HG03442 (cell line): Measurements from ENCODE around the gene SYK.
"Not testable (repeated sequence)": the region's sequence is repeated elsewhere in the genome, so short reads cannot be mapped to it uniquely, and the experiment has no call there.

ENCODE experiments used
- ATAC-seq: cut with Tn5 transposase; IDR thresholded peaks from one replicate; pipeline ENCODE4 v1.9.1; 2021; ENCODE audit warnings: mild to moderate bottlenecking, moderate library complexity; ENCODE audit not compliant: unreplicated experiment

SYK gene

DNA sequence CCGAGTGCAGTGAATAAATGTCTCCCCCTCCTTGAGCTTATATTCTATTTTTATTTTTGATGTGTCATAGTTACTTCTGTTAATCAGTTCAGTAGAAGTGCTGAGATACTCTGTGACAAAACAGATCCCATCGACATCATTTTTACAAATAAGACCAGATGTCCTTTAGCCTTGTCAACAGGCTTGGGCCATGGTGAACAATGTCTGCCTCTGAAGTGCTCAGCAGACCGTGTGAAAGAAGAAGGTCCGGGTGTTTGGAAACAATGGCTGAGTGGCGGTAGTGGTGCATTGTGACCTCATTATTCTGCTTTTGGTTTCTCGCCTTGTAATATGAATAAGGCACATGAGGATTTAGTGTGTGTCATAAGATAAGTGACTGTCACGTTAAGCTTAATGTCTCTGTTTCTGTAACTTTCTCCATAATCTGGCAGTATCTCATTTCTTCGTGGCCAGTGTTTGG lies 71.2 kb downstream of the SYK start:
- no peak for ATAC-seq

DNA sequence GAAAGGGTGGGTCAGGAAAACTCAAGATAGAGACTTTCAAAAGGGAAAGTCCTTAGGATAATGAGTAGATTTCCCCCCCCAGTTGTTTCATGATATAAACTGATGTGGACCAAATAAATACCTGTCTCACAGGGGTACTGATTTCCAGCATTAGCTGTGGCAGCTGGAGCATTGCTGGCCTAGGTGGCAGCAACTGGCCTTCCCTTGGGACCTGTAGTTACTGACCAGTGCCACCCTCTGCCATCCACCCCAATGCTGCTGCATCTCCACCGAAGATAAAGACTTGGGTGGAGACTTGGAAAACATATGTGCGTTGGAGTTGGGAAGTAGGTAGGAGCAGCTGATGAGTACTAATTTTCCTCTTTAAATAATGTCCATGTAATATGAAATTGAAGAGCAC lies 71.8 kb downstream of the SYK start:
- no peak for ATAC-seq

- no peak for ATAC-seq
Observed at GRCh38 chr9:90874194-90874593, 72.6 kb downstream of the SYK start.

DNA sequence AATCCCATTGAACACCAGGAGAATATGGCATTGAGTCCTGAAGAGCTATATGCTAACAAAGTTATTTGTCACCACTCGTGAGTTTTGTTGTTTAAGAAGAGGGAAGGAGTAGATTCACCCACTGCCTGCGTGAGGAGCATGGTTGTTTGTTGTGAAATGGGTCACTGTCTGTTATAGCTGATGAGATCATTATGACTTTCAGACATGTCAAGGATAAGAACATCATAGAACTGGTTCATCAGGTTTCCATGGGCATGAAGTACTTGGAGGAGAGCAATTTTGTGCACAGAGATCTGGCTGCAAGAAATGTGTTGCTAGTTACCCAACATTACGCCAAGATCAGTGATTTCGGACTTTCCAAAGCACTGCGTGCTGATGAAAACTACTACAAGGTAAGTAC lies 76.9 kb downstream of the SYK start:
- no peak for ATAC-seq

DNA sequence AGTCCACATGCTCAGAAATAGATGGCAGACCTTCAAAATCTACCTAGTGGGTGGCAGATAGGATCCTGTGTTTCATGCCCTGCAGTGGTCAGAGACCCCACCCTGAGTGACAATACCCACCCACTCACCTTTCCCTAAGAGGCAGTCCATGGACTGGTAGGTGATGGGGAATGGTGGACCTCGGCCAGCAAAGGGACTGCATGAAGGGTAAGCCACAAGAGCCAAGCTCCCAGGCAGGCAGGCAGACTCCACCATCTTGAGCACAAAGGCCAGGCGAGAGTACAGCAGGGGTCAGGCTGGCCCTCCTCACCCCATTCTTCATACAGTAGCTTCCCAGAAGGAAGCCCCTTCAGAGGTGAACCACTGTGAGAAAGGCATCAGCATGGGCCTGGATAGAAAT lies 78.4 kb downstream of the SYK start:
- ATAC-seq: no peak

DNA sequence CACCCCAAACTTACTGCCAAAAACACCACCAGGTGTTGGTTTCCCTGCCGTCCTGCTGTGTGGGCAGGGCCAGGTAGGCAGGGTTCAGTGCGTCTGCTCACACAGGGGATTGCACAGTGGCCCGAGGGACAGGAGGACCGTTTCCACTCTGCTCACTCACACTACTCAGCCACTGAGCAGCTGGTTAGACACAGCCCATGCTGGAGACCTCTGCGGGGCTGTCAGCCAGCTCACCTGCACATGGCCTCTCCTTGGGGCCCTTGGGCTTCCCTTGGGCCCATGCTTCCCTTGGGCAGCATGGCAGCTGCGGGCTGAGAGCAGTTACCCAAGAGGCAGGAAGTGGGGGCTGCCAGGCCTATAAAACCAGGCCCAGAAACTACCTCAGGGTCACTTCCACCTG lies 79.0 kb downstream of the SYK start:
- no peak for ATAC-seq

DNA sequence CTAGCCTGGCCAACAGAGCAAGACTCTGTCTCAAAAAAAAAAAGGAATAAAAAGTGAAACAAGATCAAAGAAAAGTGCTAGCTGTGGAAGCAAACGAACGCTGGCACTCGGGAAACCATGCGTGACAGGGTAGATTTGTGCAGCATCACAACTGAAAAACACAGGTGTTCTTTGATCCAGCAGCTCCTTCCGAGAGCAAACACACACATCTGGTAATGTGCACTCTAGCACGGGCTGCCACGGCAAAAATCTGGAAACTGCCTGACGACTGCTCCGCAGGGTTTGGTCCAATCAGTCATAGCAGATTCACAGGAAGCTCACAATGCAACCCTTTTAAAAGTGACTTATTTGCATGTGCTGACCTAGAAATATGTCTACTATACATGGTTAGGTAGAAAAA lies 80.0 kb downstream of the SYK start:
- ATAC-seq: peak; percentile 73

- no peak for ATAC-seq
Observed at GRCh38 chr9:90882991-90883600, 81.5 kb downstream of the SYK start.

- no peak for ATAC-seq
Observed at GRCh38 chr9:90883661-90884060, 82.0 kb downstream of the SYK start.

DNA sequence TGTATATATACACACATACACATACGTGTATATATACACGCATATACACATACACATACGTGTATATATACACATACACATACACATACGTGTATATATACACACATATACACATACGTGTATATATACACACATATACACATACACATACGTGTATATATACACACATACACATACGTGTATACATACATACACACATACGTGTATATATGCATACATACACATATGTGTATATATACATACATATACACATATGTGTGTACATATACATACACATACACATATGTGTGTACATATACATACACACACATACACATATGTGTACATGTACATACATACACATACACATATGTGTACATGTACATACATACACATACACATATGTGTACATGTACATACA lies 82.6 kb downstream of the SYK start:
- ATAC-seq: no peak

DNA sequence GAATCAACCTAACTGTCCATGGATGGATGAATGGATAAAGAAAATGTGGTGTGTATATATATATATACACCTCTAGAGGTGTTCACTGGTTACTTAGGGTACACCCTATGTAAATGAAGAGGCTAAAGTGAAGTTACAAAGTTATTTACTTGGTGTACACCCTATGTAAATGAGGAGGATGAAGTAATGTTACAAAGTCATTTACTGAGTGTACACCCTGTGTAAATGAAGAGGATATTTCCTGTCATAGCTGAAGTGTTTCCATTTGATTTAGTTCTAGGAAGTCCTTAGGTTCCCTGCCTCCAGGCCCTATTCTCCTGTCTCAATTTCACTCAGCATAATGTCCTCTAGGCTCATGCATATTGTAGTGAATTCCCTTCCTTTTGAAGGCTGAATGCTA lies 85.2 kb downstream of the SYK start:
- ATAC-seq: not testable (repeated sequence)

- no peak for ATAC-seq
Observed at GRCh38 chr9:90888941-90889340, 87.3 kb downstream of the SYK start.

- ATAC-seq: no peak
Observed at GRCh38 chr9:90890146-90890810, 88.7 kb downstream of the SYK start.

- ATAC-seq: no peak
Observed at GRCh38 chr9:90891308-90892040, 89.9 kb downstream of the SYK start.

GRCh38 chr9:90892918-90893317 lies 91.3 kb downstream of the SYK start:
- no peak for ATAC-seq

DNA sequence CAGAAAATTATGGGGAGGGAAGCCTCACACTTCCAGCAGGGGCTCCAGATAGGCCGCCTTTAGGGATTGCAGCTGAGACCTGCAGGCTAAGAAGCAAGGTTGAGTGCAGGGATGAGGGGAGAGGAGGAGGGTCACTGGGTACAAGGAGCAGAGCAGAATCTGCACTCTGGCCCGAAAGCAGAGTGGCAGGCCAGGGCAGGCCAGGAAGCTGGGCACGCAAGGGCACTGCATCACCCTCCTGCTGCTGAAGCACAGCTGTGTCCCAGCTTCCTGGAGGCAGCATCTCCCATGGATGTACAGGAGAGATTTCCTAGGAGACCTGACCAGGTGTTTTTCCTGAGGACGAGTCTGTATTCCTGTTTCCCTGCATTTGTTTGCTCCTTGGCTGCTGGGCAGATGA lies 92.1 kb downstream of the SYK start:
- ATAC-seq: no peak

DNA sequence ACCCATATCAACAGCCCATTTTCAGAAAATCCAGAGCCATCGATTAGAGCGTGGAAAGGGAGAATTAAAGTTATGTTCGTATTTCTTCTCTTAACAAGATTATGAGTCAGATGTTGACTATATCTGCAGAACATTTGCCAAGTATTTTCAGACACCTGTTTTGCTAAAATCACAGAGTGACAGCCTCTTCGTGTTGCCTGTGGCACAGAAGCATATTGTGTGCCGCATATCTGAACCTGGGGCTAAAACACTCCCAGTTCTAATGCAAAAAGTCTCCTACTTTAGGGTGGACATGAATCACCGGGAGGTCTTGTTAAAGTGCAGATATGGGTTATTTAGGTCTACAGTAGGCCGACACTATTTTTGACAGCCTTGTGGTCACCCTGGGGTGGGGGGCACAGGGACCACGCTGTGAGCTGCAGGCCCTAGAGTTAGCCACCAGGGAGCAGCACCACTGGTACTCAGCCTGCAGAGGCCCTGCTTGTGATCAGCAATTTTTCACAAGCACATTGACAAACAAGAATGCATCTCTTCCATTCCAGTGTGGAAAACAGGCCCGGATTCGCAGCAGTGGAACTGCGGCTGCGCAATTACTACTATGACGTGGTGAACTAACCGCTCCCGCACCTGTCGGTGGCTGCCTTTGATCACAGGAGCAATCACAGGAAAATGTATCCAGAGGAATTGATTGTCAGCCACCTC lies 93.5 kb downstream of the SYK start:
- ATAC-seq: no peak

DNA sequence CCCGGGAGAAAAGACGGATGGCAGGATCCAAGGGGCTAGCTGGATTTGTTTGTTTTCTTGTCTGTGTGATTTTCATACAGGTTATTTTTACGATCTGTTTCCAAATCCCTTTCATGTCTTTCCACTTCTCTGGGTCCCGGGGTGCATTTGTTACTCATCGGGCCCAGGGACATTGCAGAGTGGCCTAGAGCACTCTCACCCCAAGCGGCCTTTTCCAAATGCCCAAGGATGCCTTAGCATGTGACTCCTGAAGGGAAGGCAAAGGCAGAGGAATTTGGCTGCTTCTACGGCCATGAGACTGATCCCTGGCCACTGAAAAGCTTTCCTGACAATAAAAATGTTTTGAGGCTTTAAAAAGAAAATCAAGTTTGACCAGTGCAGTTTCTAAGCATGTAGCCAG lies 94.2 kb downstream of the SYK start:
- no peak for ATAC-seq

DNA sequence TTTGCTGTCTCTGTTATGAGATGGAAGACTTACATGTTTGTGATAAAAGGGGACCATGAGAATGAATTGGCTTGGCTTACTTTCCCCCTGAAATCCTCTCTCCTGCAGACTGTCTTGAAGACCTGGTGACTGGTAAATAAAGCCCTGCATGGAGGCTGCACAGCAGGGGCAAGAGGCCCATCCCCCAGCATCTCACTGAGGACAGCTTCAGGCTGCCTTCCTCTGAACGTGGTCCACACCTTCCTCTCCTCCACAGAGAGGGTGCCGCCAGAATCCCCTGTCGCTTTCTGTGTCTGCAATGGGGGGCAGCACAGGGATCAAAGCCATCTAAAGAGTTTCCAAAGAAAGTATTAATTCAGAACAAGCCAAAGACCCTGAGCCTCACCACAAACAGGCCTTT lies 94.6 kb downstream of the SYK start:
- no peak for ATAC-seq

GRCh38 chr9:90898228-90898627 lies 96.6 kb downstream of the SYK start:
- no peak for ATAC-seq

DNA sequence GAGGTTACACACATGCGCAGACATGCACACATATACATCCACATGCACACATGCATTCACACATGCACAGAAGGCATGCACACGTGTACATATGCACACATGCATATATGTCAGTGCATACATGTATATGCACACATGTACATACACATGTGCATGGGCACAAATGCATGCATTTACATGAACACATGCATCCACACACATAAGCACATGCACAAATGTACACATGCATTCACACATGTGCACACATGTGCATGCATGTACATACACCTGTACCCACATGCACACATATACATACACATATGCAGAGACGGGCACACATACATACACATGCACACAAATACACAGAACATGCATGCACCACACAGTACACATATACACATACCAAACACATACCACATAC lies 97.7 kb downstream of the SYK start:
- ATAC-seq: no peak

- ATAC-seq: no peak
Observed at GRCh38 chr9:90900130-90900529, 98.5 kb downstream of the SYK start.
